Ascending aorta (tissue), 2 donors: ENCODE measurements around the gene ADGRL3. TPM values are rescaled to one million over a fixed set of nuclear protein-coding genes. Genes with fewer than 3 reads are reported as not detected.

Experiments used
- DNase-seq, 2 donors: peaks; one replicate each; pipeline ENCODE4 v3.0.0-alpha.2; 2019; ENCODE audit warnings: low spot score in 2 of 2
- H3K27ac ChIP-seq, 2 donors: fragments of 200-600 bp; sonication (generic); one replicate each; pipeline ENCODE4 v1.5.1; 2016 to 2017; ENCODE audit warnings: mild to moderate bottlenecking in 1 of 2
- H3K27me3 ChIP-seq: fragments of 200-600 bp; sonication (generic); one replicate; pipeline ENCODE4 v1.5.1; 2017
- H3K36me3 ChIP-seq, 2 donors: fragments of 200-600 bp; sonication (generic); one replicate each; pipeline ENCODE4 v1.5.1; 2016
- H3K4me1 ChIP-seq, 2 donors: fragments of 200-600 bp; sonication (generic); one replicate each; pipeline ENCODE4 v1.5.1; 2016 to 2017; ENCODE audit warnings: mild to moderate bottlenecking in 1 of 2
- H3K4me3 ChIP-seq, 2 donors: fragments of 200-600 bp; sonication (generic); one replicate each; pipeline ENCODE4 v1.5.1; 2016 to 2017; ENCODE audit warnings: mild to moderate bottlenecking in 1 of 2
- H3K9me3 ChIP-seq, 2 donors: fragments of 200-600 bp; sonication (generic); one replicate each; pipeline ENCODE4 v1.5.1; 2016
- CTCF ChIP-seq, 3 experiments: fragments of 200-600 bp in 2 of 3; fragments of 450-650 bp in 1 of 3; sonication (generic) in 2 of 3; IDR thresholded peaks; one replicate each; pipeline ENCODE4 v1.5.1; 2016 to 2019; ENCODE audit warnings: antibody characterized with exemption in 3 of 3, mild to moderate bottlenecking in 1 of 3, moderate library complexity in 1 of 3
- intact Hi-C: fragments of 100-400 bp; cut with DNase I; formaldehyde crosslinking; loops from one replicate; pipeline ENCODE4 v1.15.1; 2023
- total RNA-seq: library from RNA; depleted of rRNA; stranded (reverse); fragments of >200 nt; gene quantifications from one replicate; pipeline ENCODE4 v1.1.0, GENCODE V29; 2016

ADGRL3 gene
- total RNA-seq, 1 donor from 2014 or later: 22.2 TPM

- Histone ChIP-seq H3K36me3 (no peaks in the 10 kb centered on the region), H3K27ac (no peak overlapping the region), H3K27me3 (no peaks in the 10 kb centered on the region), H3K4me1 (no peaks in the 10 kb centered on the region), H3K4me3 (no peak overlapping the region), H3K9me3 (no peaks in the 10 kb centered on the region)
- intact Hi-C loops: no loop called here
- DNase-seq: no peak
- TF ChIP-seq CTCF (IDR thresholded peaks at IDR 0.05): no peak
These were observed 686.0 kb downstream of the ADGRL3 start for GRCh38 chr4:61886131-61886530.

- H3K27ac ChIP-seq: no peak overlapping the region
These were observed 689.0 kb downstream of the ADGRL3 start for GRCh38 chr4:61889117-61889516.

GRCh38 chr4:61890321-61890720 is 690.2 kb downstream of the ADGRL3 start:
- no peak for TF ChIP-seq CTCF (IDR thresholded peaks at IDR 0.05)

More at GRCh38 chr4:61889117-61889516, 689.0 kb downstream of the ADGRL3 start:
- H3K4me1 ChIP-seq: no peaks in the 10 kb centered on the region
- H3K36me3 ChIP-seq: no peaks in the 10 kb centered on the region
- no peak overlapping the region for H3K4me3 ChIP-seq
- H3K9me3 ChIP-seq: no peaks in the 10 kb centered on the region
- no peak for DNase-seq
- H3K27me3 ChIP-seq: no peaks in the 10 kb centered on the region
- intact Hi-C loops: no loop called here
- TF ChIP-seq CTCF (IDR thresholded peaks at IDR 0.05): no peak

GRCh38 chr4:61891953-61892352 is 691.8 kb downstream of the ADGRL3 start:
- no peaks in the 10 kb centered on the region for H3K4me1 ChIP-seq
- H3K36me3 ChIP-seq: no peaks in the 10 kb centered on the region
- intact Hi-C loops: no loop called here
- no peak overlapping the region for H3K4me3 ChIP-seq
- H3K9me3 ChIP-seq: no peaks in the 10 kb centered on the region
- no peaks in the 10 kb centered on the region for H3K27me3 ChIP-seq
- no peak for TF ChIP-seq CTCF (IDR thresholded peaks at IDR 0.05)
- no peak for DNase-seq
- H3K27ac ChIP-seq: no peak overlapping the region

More at GRCh38 chr4:61890321-61890720, 690.2 kb downstream of the ADGRL3 start:
- no peaks in the 10 kb centered on the region for H3K9me3 ChIP-seq
- no peak overlapping the region for H3K27ac ChIP-seq
- no peaks in the 10 kb centered on the region for H3K36me3 ChIP-seq
- H3K4me3 ChIP-seq: no peak overlapping the region
- no peak for DNase-seq
- H3K4me1 ChIP-seq: no peaks in the 10 kb centered on the region
- H3K27me3 ChIP-seq: no peaks in the 10 kb centered on the region
- intact Hi-C loops: no loop called here

- H3K4me3 ChIP-seq: no peak overlapping the region
- H3K27me3 ChIP-seq: no peaks in the 10 kb centered on the region
- intact Hi-C loops: no loop called here
- no peaks in the 10 kb centered on the region for H3K36me3 ChIP-seq
- TF ChIP-seq CTCF (IDR thresholded peaks at IDR 0.05): no peak
- no peak overlapping the region for H3K27ac ChIP-seq
- no peaks in the 10 kb centered on the region for H3K9me3 ChIP-seq
- DNase-seq: no peak
- no peaks in the 10 kb centered on the region for H3K4me1 ChIP-seq
These were observed 696.5 kb downstream of the ADGRL3 start for GRCh38 chr4:61896634-61897033.

- Histone ChIP-seq H3K27ac (no peak overlapping the region), H3K27me3 (no peaks in the 10 kb centered on the region), H3K36me3 (no peaks in the 10 kb centered on the region), H3K4me3 (no peak overlapping the region), H3K4me1 (no peaks in the 10 kb centered on the region), H3K9me3 (no peaks in the 10 kb centered on the region)
- no peak for TF ChIP-seq CTCF (IDR thresholded peaks at IDR 0.05)
- no peak for DNase-seq
- intact Hi-C loops: no loop called here
These were observed 708.9 kb downstream of the ADGRL3 start for GRCh38 chr4:61909031-61909430.
